Cardiac fibroblast (primary cell): ENCODE data around the gene BDH1.
A peak's percentile ranks its signal among the peaks of the same experiment; 100 is the strongest.
"Not testable (repeated sequence)": the region's sequence is repeated elsewhere in the genome, so short reads cannot be mapped to it uniquely, and the experiment has no call there.

Experiments used
- DNase-seq, 2 donors: peaks; one replicate each; pipeline versions ENCODE4 v3.0.0 to v3.0.0-alpha.2; 2010; ENCODE audit warnings: low read depth in 2 of 2
- H3K4me3 ChIP-seq, 2 donors: replicated peaks in 1 of 2; 1 replicate in 1 of 2; 2 replicates in 1 of 2; pipeline ENCODE4 v1.5.1; 2011; ENCODE audit warnings: low read depth in 2 of 2, low read length in 2 of 2, mild to moderate bottlenecking in 2 of 2, moderate library complexity in 1 of 2
- CTCF ChIP-seq: IDR thresholded peaks from one replicate; pipeline ENCODE4 v1.5.1; 2011; ENCODE audit warnings: low read depth, mild to moderate bottlenecking, low read length, inconsistent platforms

The BDH1 gene

DNA sequence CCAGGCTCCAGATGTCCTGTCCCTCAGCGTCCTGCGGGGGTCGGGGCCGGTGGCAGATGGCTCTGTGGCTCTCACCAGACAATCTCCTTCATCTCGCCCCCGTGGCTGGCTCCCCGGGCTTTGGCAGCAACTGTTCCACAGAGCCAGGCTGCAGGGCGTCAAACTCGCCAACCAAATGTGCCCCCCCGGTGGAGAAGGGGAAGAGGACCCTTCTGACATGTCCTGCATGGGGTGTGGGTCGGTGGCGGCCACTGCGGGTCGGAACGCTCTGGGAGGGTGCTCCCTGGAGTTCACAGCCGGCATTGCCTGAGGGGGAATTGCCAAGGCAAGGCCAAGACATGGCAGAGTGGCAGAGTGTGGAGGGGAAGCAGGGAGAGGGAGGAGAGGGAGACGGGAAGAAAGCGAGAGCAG is 36.0 kb downstream of the BDH1 start:
- TF ChIP-seq CTCF: no peak
- no peak for DNase-seq

DNA sequence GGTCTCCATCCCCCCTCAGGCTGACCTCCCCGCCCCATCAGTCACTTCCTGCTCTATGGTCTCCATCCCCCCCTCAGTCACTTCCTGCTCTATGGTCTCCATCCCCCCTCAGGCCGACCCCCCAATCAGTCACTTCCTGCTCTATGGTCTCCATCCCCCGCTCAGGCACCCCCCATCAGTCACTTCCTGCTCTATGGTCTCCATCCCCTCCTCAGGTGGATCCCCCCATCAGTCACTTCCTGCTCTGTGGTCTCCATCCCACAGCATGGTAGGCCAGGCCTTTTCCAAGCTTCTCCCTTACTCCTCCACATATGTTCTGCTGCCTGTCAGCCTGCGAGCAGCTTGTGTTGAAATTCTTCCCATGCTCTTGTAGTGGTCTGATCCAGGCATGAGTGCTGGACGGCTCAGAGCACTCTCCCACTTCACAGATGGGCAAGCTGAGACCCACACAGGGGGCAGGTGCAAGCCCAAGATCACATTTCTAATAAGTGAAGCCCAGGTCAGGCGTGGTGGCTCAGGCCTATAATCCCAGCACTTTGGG is 36.8 kb downstream of the BDH1 start:
- no peak for DNase-seq
- no peak overlapping the region for H3K4me3 ChIP-seq
- TF ChIP-seq CTCF: no peak

More for the DNA sequence above, 36.0 kb downstream of the BDH1 start:
- no peak overlapping the region for H3K4me3 ChIP-seq

DNA sequence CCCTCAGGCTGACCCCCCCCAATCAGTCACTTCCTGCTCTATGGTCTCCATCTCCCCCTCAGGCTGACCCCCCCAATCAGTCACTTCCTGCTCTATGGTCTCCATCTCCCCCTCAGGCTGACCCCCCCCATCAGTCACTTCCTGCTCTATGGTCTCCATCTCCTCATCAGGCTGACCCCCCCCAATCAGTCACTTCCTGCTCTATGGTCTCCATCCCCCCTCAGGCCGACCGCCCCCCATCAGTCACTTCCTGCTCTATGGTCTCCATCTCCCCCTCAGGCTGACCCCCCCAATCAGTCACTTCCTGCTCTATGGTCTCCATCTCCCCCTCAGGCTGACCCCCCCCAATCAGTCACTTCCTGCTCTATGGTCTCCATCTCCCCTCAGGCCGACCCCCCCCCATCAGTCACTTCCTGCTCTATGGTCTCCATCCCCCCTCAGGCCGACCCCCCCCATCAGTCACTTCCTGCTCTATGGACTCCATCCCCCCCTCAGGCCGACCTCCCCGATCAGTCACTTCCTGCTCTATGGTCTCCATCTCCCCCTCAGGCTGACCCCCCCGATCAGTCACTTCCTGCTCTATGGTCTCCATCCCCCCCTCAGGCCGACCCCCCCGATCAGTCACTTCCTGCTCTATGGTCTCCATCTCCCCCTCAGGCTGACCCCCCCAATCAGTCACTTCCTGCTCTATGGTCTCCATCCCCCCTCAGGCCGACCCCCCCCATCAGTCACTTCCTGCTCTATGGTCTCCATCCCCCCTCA is 37.7 kb downstream of the BDH1 start:
- not testable (repeated sequence) for DNase-seq, H3K4me3 ChIP-seq

DNA sequence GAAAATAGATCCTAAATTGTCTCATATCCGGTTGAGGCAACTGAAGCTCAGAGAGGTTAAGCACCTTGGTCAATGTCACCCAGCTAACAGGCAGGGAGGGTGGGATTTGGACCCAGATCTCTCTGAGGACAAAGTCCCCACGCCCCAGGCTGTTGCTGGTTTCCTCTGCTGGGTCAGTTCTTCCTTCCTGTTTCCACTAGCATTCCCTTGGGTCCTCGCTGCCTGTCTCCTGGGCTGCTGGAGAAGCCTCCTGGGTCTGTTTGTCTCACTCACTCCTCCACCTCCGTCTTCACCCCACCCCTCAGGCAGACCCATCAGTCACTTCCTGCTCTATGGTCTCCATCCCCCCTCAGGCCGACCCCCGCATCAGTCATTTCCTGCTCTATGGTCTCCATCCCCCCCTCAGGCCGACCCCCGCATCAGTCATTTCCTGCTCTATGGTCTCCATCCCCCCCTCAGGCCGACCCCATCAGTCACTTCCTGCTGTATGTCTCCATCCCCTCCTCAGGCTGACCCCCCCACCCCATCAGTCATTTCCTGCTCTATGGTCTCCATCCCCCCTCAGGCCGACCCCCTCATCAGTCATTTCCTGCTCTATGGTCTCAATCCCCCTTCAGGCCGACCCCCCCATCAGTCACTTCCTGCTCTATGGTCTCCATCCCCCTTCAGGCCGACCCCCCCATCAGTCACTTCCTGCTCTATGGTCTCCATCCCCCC is 38.7 kb downstream of the BDH1 start:
- not testable (repeated sequence) for H3K4me3 ChIP-seq
- peak in 1 of 2 donors; percentile 65 for DNase-seq

DNA sequence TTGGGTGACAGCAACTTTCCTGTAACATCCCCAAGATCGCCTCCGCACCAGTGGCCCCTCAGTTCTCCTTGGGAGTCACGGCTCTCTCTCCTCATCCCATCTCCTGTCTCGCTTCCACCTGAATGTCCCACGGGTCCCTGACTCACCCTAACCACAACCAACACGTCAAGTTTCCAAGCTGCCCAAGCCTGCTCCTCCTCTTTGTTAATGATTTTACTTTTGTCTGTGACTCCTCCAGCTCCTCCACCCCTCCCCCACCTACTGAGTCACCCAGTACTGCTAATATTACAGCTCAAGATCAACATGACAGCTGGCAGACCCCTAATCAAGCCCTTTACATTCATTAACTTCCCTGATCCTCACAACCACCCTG is 39.3 kb downstream of the BDH1 start:
- TF ChIP-seq CTCF: no peak
- no peak overlapping the region for H3K4me3 ChIP-seq
- DNase-seq: peak; percentile 71 to 97

GRCh38 chr3:197514786-197515355 is 40.9 kb downstream of the BDH1 start:
- no peak overlapping the region for H3K4me3 ChIP-seq
- TF ChIP-seq CTCF: no peak
- no peak for DNase-seq

- no peak overlapping the region for H3K4me3 ChIP-seq
- DNase-seq: no peak
- no peak for TF ChIP-seq CTCF
These were observed 41.6 kb downstream of the BDH1 start for GRCh38 chr3:197513953-197514785.
